Astrocyte (in vitro differentiated cells and primary cell): ENCODE results near the gene CCDC78.

Experiments
- CTCF ChIP-seq: IDR thresholded peaks from 2 replicates; pipeline ENCODE4 v1.5.1; 2011; ENCODE audit warnings: low read depth, mild to moderate bottlenecking, inconsistent platforms, low read length, moderate library complexity; ENCODE audit not compliant: insufficient read depth
- EZH2 ChIP-seq: IDR thresholded peaks from 2 replicates; pipeline ENCODE4 v1.6.1; 2012; ENCODE audit warnings: mild to moderate bottlenecking, low read length, inconsistent platforms; ENCODE audit not compliant: insufficient read depth

- TF ChIP-seq EZH2 (no peak), CTCF (no peak)
Measured at GRCh38 chr16:752007-752312, 25.7 kb upstream of the CCDC78 start.
